A549 (cell line): ENCODE measurements around the gene MRLN. TPM values are rescaled to one million over a fixed set of nuclear protein-coding genes. Genes with fewer than 3 reads are reported as not detected.

Source experiments
- ATAC-seq, 2 experiments: fragments of 200-7000 bp in 1 of 2; fragments of >200 bp in 1 of 2; cut with Nextera tagmentation in 1 of 2; cut with Tn5 transposase in 1 of 2; 3 replicates each; pipeline versions ENCODE4 v1.8.0 to v1.9.1; 2018 to 2020; ENCODE audit warnings: mild to moderate bottlenecking in 1 of 2, moderate library complexity in 1 of 2
- CTCF ChIA-PET: fragments of 300-600 bp; sonication (Branson Sonifier 250); formaldehyde crosslinking; extraction: SDS; loops from one replicate; lab custom pipeline; 2021; ENCODE audit warnings: antibody characterized with exemption, inconsistent platforms; lab: Yijun Ruan, JAX
- POLR2A ChIA-PET: fragments of 350-600 bp; formaldehyde crosslinking; extraction: SDS; loops from one replicate; lab custom pipeline; 2021; ENCODE audit warnings: antibody characterized with exemption, inconsistent platforms; lab: Yijun Ruan, JAX
- DNase-seq, 2 experiments: peaks; one replicate each; pipeline versions ENCODE4 v3.0.0 to v3.0.0-alpha.2; 2011 to 2016; ENCODE audit warnings: low read depth in 1 of 2, low spot score in 1 of 2
- FAIRE-seq: peaks from 2 replicates; lab custom pipeline; 2011; peaks lifted over from hg19 to GRCh38; lab: Jason Lieb, UNC
- H3K27ac ChIP-seq, 2 experiments: fragments of >200 bp; sonication (Bioruptor Twin); formaldehyde crosslinking; 3 replicates each; pipeline ENCODE4 v1.5.1; 2016 to 2017
- H3K4me1 ChIP-seq: fragments of >200 bp; sonication (Bioruptor Twin); formaldehyde crosslinking; 3 replicates; pipeline ENCODE4 v1.6.1; 2016
- H3K4me2 ChIP-seq: fragments of >200 bp; sonication (Bioruptor Twin); formaldehyde crosslinking; 3 replicates; pipeline ENCODE4 v1.6.1; 2016
- H3K4me3 ChIP-seq: fragments of >200 bp; sonication (Bioruptor Twin); formaldehyde crosslinking; 3 replicates; pipeline ENCODE4 v1.5.1; 2016
- H3K9me3 ChIP-seq: fragments of >200 bp; sonication (Bioruptor Twin); formaldehyde crosslinking; 3 replicates; pipeline ENCODE4 v1.6.1; 2016
- CEBPB ChIP-seq, 2 experiments: fragments of >200 bp in 1 of 2; sonication (Bioruptor Twin) in 1 of 2; formaldehyde crosslinking in 1 of 2; IDR thresholded peaks; 2 replicates each; pipeline ENCODE4 v1.6.1; 2012 to 2016
- CHD4 ChIP-seq: fragments of 200-600 bp; sonication (generic); IDR thresholded peaks from 2 replicates; pipeline ENCODE4 v1.6.1; 2016; ENCODE audit warnings: antibody characterized with exemption, mild to moderate bottlenecking, borderline replicate concordance
- ESRRA ChIP-seq: fragments of 150-350 bp; IDR thresholded peaks from 2 replicates; pipeline ENCODE4 v1.6.1; 2014; ENCODE audit warnings: mild to moderate bottlenecking, low read length, borderline replicate concordance
- HDAC2 ChIP-seq: fragments of 200-600 bp; sonication (generic); IDR thresholded peaks from 2 replicates; pipeline ENCODE4 v1.6.1; 2016
- HEYL ChIP-seq: fragments of 250-450 bp; sonication (Bioruptor Pico); IDR thresholded peaks from 2 replicates; pipeline ENCODE4 v1.8.0; 2021; ENCODE audit warnings: mild to moderate bottlenecking, moderate library complexity
- HMGXB4 ChIP-seq: fragments of 250-450 bp; sonication (Bioruptor Pico); IDR thresholded peaks from 2 replicates; pipeline ENCODE4 v1.5.0; 2021; ENCODE audit warnings: mild to moderate bottlenecking, moderate library complexity, borderline replicate concordance
- HOXB5 ChIP-seq: fragments of 250-450 bp; sonication (Bioruptor Pico); IDR thresholded peaks from 2 replicates; pipeline ENCODE4 v1.5.0; 2020; ENCODE audit warnings: mild to moderate bottlenecking, moderate library complexity
- MAZ ChIP-seq: fragments of 150-350 bp; IDR thresholded peaks from 2 replicates; pipeline ENCODE4 v1.6.1; 2014; ENCODE audit warnings: antibody characterized with exemption, low read depth, low read length, borderline replicate concordance
- NFE2L2 ChIP-seq: fragments of 150-350 bp; conservative IDR thresholded peaks from 2 replicates; pipeline ENCODE4 v1.6.1; 2014; ENCODE audit warnings: low read length
- NR3C1 ChIP-seq: fragments of >200 bp; sonication (Bioruptor Twin); formaldehyde crosslinking; IDR thresholded peaks from 3 replicates; pipeline ENCODE4 v1.6.1; 2017
- PHF8 ChIP-seq: fragments of 200-600 bp; sonication (generic); IDR thresholded peaks from 2 replicates; pipeline ENCODE4 v1.6.1; 2016; ENCODE audit warnings: low read depth, mild to moderate bottlenecking, antibody characterized with exemption, moderate library complexity, borderline replicate concordance
- POLR2AphosphoS2 ChIP-seq: conservative IDR thresholded peaks from 2 replicates; pipeline ENCODE4 v1.6.1; 2012; ENCODE audit warnings: low read length, improper control_type of control experiment, inconsistent platforms
- RAD21 ChIP-seq, 2 experiments: fragments of >200 bp in 1 of 2; sonication (Bioruptor Twin) in 1 of 2; formaldehyde crosslinking in 1 of 2; IDR thresholded peaks in 1 of 2; conservative IDR thresholded peaks in 1 of 2; 2 replicates in 1 of 2; 3 replicates in 1 of 2; pipeline ENCODE4 v1.6.1; 2012 to 2018; ENCODE audit warnings: inconsistent platforms in 1 of 2
- RCOR1 ChIP-seq: fragments of 150-350 bp; IDR thresholded peaks from 2 replicates; pipeline ENCODE4 v1.6.1; 2014; ENCODE audit warnings: antibody characterized with exemption, low read length, low read depth
- SMC3 ChIP-seq: fragments of >200 bp; sonication (Bioruptor Twin); formaldehyde crosslinking; IDR thresholded peaks from 3 replicates; pipeline ENCODE4 v1.6.1; 2018; ENCODE audit warnings: inconsistent platforms
- TFCP2L1 ChIP-seq: fragments of 250-450 bp; sonication (Bioruptor Pico); IDR thresholded peaks from 2 replicates; pipeline ENCODE4 v1.5.0; 2021; ENCODE audit warnings: mild to moderate bottlenecking
- TP53 ChIP-seq: fragments of 250-450 bp; sonication (Bioruptor Pico); IDR thresholded peaks from 2 replicates; pipeline ENCODE4 v1.5.0; 2021; ENCODE audit warnings: mild to moderate bottlenecking, moderate library complexity
- ZNF302 ChIP-seq: fragments of 250-450 bp; sonication (Bioruptor Pico); IDR thresholded peaks from 2 replicates; pipeline ENCODE4 v1.9.0; 2021; ENCODE audit warnings: inconsistent platforms, mild to moderate bottlenecking, moderate library complexity
- ZSCAN20 ChIP-seq: fragments of 250-450 bp; sonication (Bioruptor Pico); IDR thresholded peaks from 2 replicates; pipeline ENCODE4 v1.8.0; 2022; ENCODE audit warnings: mild to moderate bottlenecking, moderate library complexity
- WGBS: methylation state at CpG from one replicate; pipeline ENCODE4 v1.1.6; 2017; ENCODE audit errors: missing lambda C conversion rate; 5-methylcytosine and 5-hydroxymethylcytosine counted together
- polyA plus RNA-seq, 4 experiments: library from polyadenylated mRNA; depleted of rRNA in 3 of 4; stranded (reverse); fragments of >200 nt; fragmentation: RNase III in 1 of 4; extraction: RNeasy Plus Mini Kit Qiagen cat#74134 plus additional on column Dnase treatment in 1 of 4; gene quantifications; 2 replicates in 3 of 4; 3 replicates in 1 of 4; pipeline ENCODE4 v1.2.3, GENCODE V29; 2011 to 2017
- TF ChIP-seq, protein P1 (sequence below): fragments of 150-350 bp; IDR thresholded peaks from 2 replicates; pipeline ENCODE4 v1.6.1; 2014; ENCODE audit warnings: low read depth, mild to moderate bottlenecking, low read length
- TF ChIP-seq, protein P2 (sequence below): IDR thresholded peaks from 2 replicates; pipeline ENCODE4 v1.6.1; 2012
- TF ChIP-seq, protein P3 (sequence below): fragments of >200 bp; sonication (Bioruptor Twin); formaldehyde crosslinking; IDR thresholded peaks from 3 replicates; pipeline ENCODE4 v1.5.1; 2016
- TF ChIP-seq, protein P4 (sequence below): fragments of >200 bp; sonication (Bioruptor Twin); formaldehyde crosslinking; IDR thresholded peaks from 3 replicates; pipeline ENCODE4 v1.6.1; 2016

Gene MRLN
- polyA plus RNA-seq, 2 of the 4 experiments (the other 2 are of a cell fraction), result not detected

DNA sequence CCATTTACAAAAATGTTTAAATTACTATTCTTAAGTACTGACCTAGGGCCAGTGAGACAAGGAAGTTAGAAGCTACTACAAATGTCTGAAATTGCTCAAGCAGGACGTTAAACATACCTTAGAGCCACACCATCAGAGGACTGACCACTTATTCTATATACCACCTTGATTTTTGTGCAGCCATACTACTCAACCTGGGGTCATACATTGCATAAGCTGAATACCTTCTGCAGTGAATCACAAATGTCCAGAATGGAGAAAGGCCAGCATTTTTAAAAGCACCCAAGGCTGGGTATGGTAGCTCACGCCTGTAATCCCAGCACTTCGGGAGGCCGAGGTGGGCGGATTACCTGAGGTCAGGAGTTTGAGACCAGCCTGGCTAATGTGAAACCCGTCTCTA lies 21.2 kb upstream of the MRLN start:
- no peak for ATAC-seq
- POLR2A ChIA-PET, result no interaction called here
- Histone ChIP-seq H3K27ac (no peak overlapping the region), H3K4me1 (no peaks in the 10 kb centered on the region), H3K4me2 (no peak overlapping the region), H3K4me3 (no peak overlapping the region), H3K9me3 (no peaks in the 10 kb centered on the region; the same call in 2 of the 3 replicates)
- no peak for DNase-seq
- no peak for FAIRE-seq
- 26% methylated on average over 6 of the region's 6 CpGs for WGBS
- TF ChIP-seq HEYL (no peak), ESRRA (no peak), TFCP2L1 (CRISPR knock-in tag) (no peak), PHF8 (no peak), CHD4 (no peak), ZNF302 (CRISPR knock-in tag) (no peak), SMC3 (no peak), HMGXB4 (CRISPR knock-in tag) (no peak), NFE2L2 (no peak), HDAC2 (no peak), ZSCAN20 (CRISPR knock-in tag) (no peak), CEBPB (IDR thresholded peaks at IDR 0.05) (no peak), MAZ (no peak), NR3C1 (no peak)
- TF ChIP-seq, protein P1, sequence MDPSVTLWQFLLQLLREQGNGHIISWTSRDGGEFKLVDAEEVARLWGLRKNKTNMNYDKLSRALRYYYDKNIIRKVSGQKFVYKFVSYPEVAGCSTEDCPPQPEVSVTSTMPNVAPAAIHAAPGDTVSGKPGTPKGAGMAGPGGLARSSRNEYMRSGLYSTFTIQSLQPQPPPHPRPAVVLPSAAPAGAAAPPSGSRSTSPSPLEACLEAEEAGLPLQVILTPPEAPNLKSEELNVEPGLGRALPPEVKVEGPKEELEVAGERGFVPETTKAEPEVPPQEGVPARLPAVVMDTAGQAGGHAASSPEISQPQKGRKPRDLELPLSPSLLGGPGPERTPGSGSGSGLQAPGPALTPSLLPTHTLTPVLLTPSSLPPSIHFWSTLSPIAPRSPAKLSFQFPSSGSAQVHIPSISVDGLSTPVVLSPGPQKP, result no peak
- TF ChIP-seq, protein P2, sequence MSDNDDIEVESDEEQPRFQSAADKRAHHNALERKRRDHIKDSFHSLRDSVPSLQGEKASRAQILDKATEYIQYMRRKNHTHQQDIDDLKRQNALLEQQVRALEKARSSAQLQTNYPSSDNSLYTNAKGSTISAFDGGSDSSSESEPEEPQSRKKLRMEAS, result no peak
- CTCF ChIA-PET, result interaction anchor here (0.5 kb wide), 1 partner anchor 193 kb away, joined by 3 read pairs; no protein-coding TSS in a partner anchor

DNA sequence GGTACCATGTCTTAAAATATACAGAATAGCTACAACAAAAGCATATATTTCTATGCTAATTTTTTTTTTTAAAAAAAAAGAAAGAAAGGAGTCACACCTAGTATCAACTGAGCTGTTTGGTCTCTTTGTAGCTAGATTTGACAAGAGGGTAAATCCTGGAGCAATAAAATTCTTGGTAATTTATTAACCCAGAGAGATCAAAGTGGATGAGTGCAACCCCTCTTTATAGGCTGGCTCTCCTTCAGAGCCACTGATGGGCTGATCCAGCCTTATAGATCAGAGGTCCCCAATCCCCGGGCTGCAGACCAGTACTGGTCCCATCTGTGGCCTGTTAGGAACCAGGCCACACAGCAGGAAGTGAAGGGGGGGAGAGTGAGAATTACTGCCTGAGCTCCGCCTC lies 19.8 kb upstream of the MRLN start:
- CTCF ChIA-PET, result no interaction called here
- POLR2A ChIA-PET, result no interaction called here
- Histone ChIP-seq H3K27ac (no peak overlapping the region), H3K4me2 (no peak overlapping the region), H3K9me3 (no peaks in the 10 kb centered on the region; the same call in 2 of the 3 replicates), H3K4me3 (no peak overlapping the region), H3K4me1 (no peaks in the 10 kb centered on the region)
- no peak for ATAC-seq
- FAIRE-seq, result no peak
- DNase-seq, result no peak
- WGBS, result 44% methylated on average over 2 of the region's 2 CpGs
- TF ChIP-seq TP53 (no peak), HOXB5 (CRISPR knock-in tag) (no peak), RCOR1 (no peak), RAD21 (conservative IDR thresholded peaks at IDR 0.05 in 1 of 2, IDR thresholded peaks at IDR 0.05 in 1 of 2) (no peak), POLR2AphosphoS2 (no peak), ZSCAN20 (CRISPR knock-in tag) (no peak), ZNF302 (CRISPR knock-in tag) (no peak), HDAC2 (no peak)
- TF ChIP-seq, protein P3, sequence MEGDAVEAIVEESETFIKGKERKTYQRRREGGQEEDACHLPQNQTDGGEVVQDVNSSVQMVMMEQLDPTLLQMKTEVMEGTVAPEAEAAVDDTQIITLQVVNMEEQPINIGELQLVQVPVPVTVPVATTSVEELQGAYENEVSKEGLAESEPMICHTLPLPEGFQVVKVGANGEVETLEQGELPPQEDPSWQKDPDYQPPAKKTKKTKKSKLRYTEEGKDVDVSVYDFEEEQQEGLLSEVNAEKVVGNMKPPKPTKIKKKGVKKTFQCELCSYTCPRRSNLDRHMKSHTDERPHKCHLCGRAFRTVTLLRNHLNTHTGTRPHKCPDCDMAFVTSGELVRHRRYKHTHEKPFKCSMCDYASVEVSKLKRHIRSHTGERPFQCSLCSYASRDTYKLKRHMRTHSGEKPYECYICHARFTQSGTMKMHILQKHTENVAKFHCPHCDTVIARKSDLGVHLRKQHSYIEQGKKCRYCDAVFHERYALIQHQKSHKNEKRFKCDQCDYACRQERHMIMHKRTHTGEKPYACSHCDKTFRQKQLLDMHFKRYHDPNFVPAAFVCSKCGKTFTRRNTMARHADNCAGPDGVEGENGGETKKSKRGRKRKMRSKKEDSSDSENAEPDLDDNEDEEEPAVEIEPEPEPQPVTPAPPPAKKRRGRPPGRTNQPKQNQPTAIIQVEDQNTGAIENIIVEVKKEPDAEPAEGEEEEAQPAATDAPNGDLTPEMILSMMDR, result no peak
- TF ChIP-seq, protein P2, result no peak
- TF ChIP-seq, protein P4, sequence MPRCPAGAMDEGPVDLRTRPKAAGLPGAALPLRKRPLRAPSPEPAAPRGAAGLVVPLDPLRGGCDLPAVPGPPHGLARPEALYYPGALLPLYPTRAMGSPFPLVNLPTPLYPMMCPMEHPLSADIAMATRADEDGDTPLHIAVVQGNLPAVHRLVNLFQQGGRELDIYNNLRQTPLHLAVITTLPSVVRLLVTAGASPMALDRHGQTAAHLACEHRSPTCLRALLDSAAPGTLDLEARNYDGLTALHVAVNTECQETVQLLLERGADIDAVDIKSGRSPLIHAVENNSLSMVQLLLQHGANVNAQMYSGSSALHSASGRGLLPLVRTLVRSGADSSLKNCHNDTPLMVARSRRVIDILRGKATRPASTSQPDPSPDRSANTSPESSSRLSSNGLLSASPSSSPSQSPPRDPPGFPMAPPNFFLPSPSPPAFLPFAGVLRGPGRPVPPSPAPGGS, result no peak
